ENCODE data around the gene C3orf18. TPM values are rescaled to one million over a fixed set of nuclear protein-coding genes. Genes with fewer than 3 reads are reported as not detected.

Gene C3orf18
- total RNA-seq, 1 experiment from 2014 or later = 7.1 TPM

DNA sequence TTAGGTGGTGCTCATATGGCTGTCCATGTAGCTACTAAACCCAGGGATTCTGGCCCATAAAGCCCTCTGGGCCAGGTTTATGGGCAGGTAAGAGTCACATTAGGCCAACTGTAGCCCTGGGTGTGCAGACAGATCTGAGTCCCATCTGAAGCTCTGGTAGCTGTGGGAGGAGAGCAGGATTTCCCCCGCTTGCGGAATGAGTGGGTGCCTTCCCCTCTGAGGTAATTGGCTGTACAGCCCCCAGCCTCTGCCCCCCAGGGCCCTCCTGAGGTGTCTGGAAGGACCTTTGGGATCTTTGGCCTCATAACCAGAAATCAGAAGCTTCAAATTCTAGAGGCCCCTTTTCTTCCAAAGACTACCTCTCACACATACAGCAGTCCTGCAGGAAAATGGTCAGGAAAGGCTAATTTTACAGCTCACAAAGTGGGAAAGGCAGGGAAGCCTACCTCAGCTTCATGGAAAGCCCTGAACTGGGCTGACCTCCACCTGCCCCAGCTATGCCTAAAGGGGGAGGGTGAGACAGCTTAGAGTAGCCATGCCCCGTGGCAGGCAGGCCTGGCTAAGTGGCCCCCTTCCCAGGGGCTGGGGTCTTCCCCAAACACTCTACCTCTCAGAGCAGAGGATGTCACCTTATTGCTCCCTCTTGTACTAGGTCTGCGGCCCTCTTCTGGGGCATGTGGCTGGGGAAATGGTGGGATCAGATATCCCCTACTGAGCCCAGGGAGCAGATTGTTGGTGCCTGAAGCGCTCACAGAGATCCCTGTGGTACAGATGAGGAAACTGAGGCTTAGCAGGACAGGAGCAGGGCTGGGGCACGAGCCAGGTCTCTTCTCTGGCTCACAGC lies 18.6 kb upstream of the C3orf18 start:
- no peak for DNase-seq
- no peak overlapping the region for H3K4ac ChIP-seq (ENCODE audit: low read depth, low read length)
- no peak overlapping the region for H3K27ac ChIP-seq (ENCODE audit: insufficient read length, low read depth, low read length)
- H4K91ac ChIP-seq (ENCODE audit: insufficient read length, low read depth, low read length) = no peak overlapping the region
- H2BK120ac ChIP-seq (ENCODE audit: low read depth, low read length, poor library complexity, severe bottlenecking) = no peak overlapping the region
- Mint-ChIP-seq H3K27me3 (ENCODE audit: low read depth) (peaks cover 10% of the 10 kb centered on the region), H3K4me3 (no peak overlapping the region), H3K9me3 (no peaks in the 10 kb centered on the region), H3K36me3 (ENCODE audit: insufficient read depth in 1 of 3, low read depth in 3 of 3) (peaks cover 0 to 7% (median 4%) of the 10 kb centered on the region in 3 experiments; a peak in 4 of 7 replicates), H3K27ac (no peak overlapping the region), H3K4me1 (peaks cover 0 to 3% of the 10 kb centered on the region in 2 experiments; a peak in 2 of 4 replicates)
- no peak overlapping the region for H3K23ac ChIP-seq (ENCODE audit: insufficient read length, low read depth, low read length)
- no peak overlapping the region for H4K8ac ChIP-seq (replicated peaks; ENCODE audit: insufficient read length, low read depth, low read length)
- H2AK5ac ChIP-seq (ENCODE audit: insufficient read length, low read length) = no peak overlapping the region
- no CpG with 5 or more reads among the region's 6 CpGs for WGBS (ENCODE audit: extremely low coverage, insufficient read length, low lambda C conversion rate)
- TF ChIP-seq, protein P1, sequence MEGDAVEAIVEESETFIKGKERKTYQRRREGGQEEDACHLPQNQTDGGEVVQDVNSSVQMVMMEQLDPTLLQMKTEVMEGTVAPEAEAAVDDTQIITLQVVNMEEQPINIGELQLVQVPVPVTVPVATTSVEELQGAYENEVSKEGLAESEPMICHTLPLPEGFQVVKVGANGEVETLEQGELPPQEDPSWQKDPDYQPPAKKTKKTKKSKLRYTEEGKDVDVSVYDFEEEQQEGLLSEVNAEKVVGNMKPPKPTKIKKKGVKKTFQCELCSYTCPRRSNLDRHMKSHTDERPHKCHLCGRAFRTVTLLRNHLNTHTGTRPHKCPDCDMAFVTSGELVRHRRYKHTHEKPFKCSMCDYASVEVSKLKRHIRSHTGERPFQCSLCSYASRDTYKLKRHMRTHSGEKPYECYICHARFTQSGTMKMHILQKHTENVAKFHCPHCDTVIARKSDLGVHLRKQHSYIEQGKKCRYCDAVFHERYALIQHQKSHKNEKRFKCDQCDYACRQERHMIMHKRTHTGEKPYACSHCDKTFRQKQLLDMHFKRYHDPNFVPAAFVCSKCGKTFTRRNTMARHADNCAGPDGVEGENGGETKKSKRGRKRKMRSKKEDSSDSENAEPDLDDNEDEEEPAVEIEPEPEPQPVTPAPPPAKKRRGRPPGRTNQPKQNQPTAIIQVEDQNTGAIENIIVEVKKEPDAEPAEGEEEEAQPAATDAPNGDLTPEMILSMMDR (conservative IDR thresholded peaks at IDR 0.05) = no peak
- no peaks in the 10 kb centered on the region for H4K20me1 ChIP-seq (ENCODE audit: control insufficient read depth, insufficient read depth, insufficient read length)
- H3K14ac ChIP-seq (ENCODE audit: insufficient read depth, low read length) = no peak overlapping the region
- no peaks in the 10 kb centered on the region for H3K23me2 ChIP-seq (ENCODE audit: insufficient read length, low read depth, low read length, poor library complexity, severe bottlenecking)
- H3T11ph ChIP-seq (ENCODE audit: low read length) = no peak overlapping the region
- no peaks in the 10 kb centered on the region for H3K9me3 ChIP-seq (ENCODE audit: control insufficient read depth, low read depth, low read length)
- H3K27me3 ChIP-seq (ENCODE audit: insufficient read depth, low read length) = no peaks in the 10 kb centered on the region
- no peak overlapping the region for H3K56ac ChIP-seq (ENCODE audit: insufficient read length, low read depth, low read length)
- H3K79me1 ChIP-seq (ENCODE audit: insufficient read depth, low read depth, low read length, poor library complexity, severe bottlenecking) = no peaks in the 10 kb centered on the region
- H2BK12ac ChIP-seq (ENCODE audit: insufficient read length, low read depth, low read length) = no peak overlapping the region
- H2BK20ac ChIP-seq (ENCODE audit: low read depth, low read length, poor library complexity, severe bottlenecking) = no peak overlapping the region
- H2BK15ac ChIP-seq (ENCODE audit: low read depth, low read length) = no peak overlapping the region
- H3K9ac ChIP-seq (ENCODE audit: extremely low read depth, insufficient read length, low read length) = no peak overlapping the region
- H2AFZ ChIP-seq (ENCODE audit: low read length) = no peak overlapping the region
- H3K18ac ChIP-seq (ENCODE audit: insufficient read length, low read depth, low read length) = no peak overlapping the region
- no peak overlapping the region for H4K5ac ChIP-seq (ENCODE audit: insufficient read length, low read depth, low read length)
- no peaks in the 10 kb centered on the region for H3K4me1 ChIP-seq (ENCODE audit: insufficient read depth, low read length)
- H2BK5ac ChIP-seq (ENCODE audit: insufficient read length, low read length) = no peak overlapping the region
- H3K79me2 ChIP-seq (ENCODE audit: insufficient read depth, low read length) = no peaks in the 10 kb centered on the region
- H3K4me2 ChIP-seq (ENCODE audit: insufficient read depth, insufficient read length, low read length) = no peak overlapping the region

Measured in H9 (cell line).